ENCODE data around the gene STAT1.

The STAT1 gene

DNA sequence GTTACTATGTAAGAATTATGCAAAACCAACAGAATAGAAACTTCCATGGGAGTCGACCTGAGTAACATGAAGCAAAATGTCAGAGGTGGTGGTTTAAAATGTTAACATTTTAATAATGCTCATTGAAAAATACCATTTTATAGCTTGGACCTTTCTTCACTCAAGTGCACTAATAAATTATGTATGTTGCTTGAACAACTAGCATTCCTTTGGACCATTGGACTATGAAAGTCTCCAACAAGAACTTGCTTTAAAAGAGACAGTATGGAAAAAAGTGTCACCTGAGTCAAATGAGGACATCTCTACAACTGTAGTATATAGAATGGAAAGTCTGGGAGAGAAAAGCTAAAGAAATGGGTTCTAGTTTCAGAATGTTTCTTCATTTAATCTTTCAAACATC lies 81.5 kb downstream of the STAT1 start:
- TF ChIP-seq, protein P1, sequence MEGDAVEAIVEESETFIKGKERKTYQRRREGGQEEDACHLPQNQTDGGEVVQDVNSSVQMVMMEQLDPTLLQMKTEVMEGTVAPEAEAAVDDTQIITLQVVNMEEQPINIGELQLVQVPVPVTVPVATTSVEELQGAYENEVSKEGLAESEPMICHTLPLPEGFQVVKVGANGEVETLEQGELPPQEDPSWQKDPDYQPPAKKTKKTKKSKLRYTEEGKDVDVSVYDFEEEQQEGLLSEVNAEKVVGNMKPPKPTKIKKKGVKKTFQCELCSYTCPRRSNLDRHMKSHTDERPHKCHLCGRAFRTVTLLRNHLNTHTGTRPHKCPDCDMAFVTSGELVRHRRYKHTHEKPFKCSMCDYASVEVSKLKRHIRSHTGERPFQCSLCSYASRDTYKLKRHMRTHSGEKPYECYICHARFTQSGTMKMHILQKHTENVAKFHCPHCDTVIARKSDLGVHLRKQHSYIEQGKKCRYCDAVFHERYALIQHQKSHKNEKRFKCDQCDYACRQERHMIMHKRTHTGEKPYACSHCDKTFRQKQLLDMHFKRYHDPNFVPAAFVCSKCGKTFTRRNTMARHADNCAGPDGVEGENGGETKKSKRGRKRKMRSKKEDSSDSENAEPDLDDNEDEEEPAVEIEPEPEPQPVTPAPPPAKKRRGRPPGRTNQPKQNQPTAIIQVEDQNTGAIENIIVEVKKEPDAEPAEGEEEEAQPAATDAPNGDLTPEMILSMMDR (IDR thresholded peaks at IDR 0.05; ENCODE audit: extremely low read depth, insufficient read depth, missing control alignments): no peak
- in situ Hi-C loops (cut with MboI; ENCODE audit: low pct_unique_long_range_greater_than_20kb, low sequenced_read_pairs, unreplicated experiment): no loop called here
- DNase-seq (ENCODE audit: low spot score): no peak

DNA sequence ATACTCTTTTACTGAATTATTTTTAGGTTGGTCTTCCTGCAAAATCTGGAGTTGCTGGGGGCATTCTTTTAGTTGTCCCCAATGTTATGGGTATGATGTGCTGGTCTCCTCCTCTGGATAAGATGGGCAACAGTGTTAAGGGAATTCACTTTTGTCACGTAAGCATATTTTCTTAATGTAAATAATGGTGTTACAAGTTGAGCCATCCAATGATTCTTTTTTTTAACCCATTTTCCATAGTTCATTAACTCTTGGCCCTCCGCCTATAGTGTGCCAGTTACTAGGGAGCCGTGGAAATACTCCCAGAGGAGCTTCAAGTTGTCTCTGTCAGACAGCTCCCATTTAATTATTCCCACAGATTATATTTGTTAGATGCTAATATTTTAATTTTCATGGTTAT lies 83.6 kb downstream of the STAT1 start:
- in situ Hi-C loops (cut with MboI; ENCODE audit: low pct_unique_long_range_greater_than_20kb, low sequenced_read_pairs, unreplicated experiment): no loop called here
- TF ChIP-seq, protein P1 (IDR thresholded peaks at IDR 0.05; ENCODE audit: extremely low read depth, insufficient read depth, missing control alignments): no peak
- DNase-seq (ENCODE audit: low spot score): no peak

DNA sequence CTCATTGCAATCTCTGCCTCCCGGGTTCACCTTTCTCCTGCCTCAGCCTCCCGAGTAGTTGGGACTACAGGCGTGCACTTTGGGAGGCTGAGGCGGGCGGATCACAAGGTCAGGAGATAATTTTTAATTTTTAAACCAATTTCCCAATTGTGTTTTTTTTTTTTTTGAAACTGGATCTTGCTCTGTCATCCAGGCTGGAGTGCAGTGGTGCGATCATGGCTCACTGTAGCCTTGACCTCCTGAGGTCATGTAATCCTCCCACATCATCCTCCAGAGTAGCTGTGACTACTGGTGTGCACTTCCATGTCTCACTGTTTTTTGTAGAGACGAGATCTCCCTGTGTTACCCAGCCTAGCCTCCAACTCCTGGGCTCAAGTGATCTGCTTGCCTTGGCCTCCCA lies 84.1 kb downstream of the STAT1 start:
- DNase-seq (ENCODE audit: low spot score): no peak
- TF ChIP-seq, protein P1 (IDR thresholded peaks at IDR 0.05; ENCODE audit: extremely low read depth, insufficient read depth, missing control alignments): no peak
- in situ Hi-C loops (cut with MboI; ENCODE audit: low pct_unique_long_range_greater_than_20kb, low sequenced_read_pairs, unreplicated experiment): no loop called here

DNA sequence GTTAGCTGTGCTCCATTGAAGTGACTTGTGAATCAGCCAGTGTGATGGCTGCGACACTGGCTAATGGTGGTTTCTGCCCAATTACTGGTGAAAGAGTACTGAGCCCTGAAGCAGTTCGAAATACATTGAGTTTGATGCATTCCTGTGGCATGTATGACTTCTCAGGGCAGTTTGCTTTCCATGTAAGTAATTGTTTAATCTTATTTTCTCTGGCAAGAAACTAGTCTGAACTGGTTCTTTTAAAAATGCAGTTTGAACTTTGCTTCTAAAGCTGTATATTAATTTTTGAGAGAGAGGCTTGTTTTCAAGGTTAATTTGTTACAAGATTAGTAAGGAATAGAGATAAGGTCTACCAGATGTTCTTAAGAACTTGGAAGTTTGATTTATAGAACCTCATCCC lies 86.7 kb downstream of the STAT1 start:
- TF ChIP-seq, protein P1 (IDR thresholded peaks at IDR 0.05; ENCODE audit: extremely low read depth, insufficient read depth, missing control alignments): no peak
- DNase-seq (ENCODE audit: low spot score): no peak
- in situ Hi-C loops (cut with MboI; ENCODE audit: low pct_unique_long_range_greater_than_20kb, low sequenced_read_pairs, unreplicated experiment): no loop called here

DNA sequence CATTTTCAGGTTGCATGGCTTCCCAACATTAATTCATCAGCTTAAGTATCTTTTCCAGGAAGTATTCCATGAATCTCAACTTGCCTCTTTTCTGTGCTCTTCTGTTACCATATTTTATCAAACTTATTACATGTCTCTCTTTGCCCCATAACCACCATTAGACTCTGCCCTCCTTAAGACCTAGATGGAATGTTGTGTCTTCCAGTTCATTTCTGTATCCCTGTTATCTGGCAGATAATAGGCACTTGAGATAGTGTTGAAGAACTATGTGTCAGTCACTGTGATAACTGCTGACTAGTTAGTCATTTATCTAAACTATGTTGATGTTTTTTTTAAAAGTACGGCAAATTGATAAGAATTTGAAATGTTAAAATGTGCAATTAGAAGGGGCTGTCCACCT lies 91.6 kb downstream of the STAT1 start:
- in situ Hi-C loops (cut with MboI; ENCODE audit: low pct_unique_long_range_greater_than_20kb, low sequenced_read_pairs, unreplicated experiment): no loop called here
- no peak for DNase-seq (ENCODE audit: low spot score)
- TF ChIP-seq, protein P1 (IDR thresholded peaks at IDR 0.05; ENCODE audit: extremely low read depth, insufficient read depth, missing control alignments): no peak

DNA sequence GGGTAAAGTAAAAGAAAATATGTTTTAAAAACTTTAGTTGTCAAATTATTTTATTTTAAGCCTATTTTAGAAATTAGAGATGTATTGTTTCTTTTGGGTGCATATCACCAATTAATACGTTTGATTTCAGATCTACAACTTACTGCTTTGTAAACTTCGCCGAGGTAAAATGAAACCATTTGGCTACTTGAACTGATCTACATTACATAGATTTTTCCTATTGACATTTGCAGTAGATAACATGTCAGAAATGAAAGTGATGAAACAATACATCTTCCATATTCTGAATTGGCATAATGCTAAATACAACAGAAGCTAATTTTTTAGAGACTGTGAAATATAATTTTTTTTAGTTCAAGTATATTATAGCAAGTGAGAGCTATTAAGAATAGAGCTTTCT lies 93.9 kb downstream of the STAT1 start:
- in situ Hi-C loops (cut with MboI; ENCODE audit: low pct_unique_long_range_greater_than_20kb, low sequenced_read_pairs, unreplicated experiment): no loop called here
- TF ChIP-seq, protein P1 (IDR thresholded peaks at IDR 0.05; ENCODE audit: extremely low read depth, insufficient read depth, missing control alignments): no peak
- no peak for DNase-seq (ENCODE audit: low spot score)
